Liver (tissue), 9 donors: ENCODE data around the gene ADCY2. TPM values are rescaled to one million over a fixed set of nuclear protein-coding genes. Genes with fewer than 3 reads are reported as not detected.

ENCODE experiments used
- DNase-seq: peaks from one replicate; pipeline ENCODE4 v3.0.0-alpha.2; 2017; ENCODE audit warnings: low spot score
- H3K27ac ChIP-seq, 2 donors: one replicate each; pipeline ENCODE4 v1.7.0; 2013; ENCODE audit warnings: inconsistent platforms in 2 of 2, low read length in 2 of 2, control low read depth in 1 of 2, low read depth in 1 of 2, mild to moderate bottlenecking in 1 of 2
- H3K27me3 ChIP-seq, 4 donors: one replicate each; pipeline versions ENCODE4 v1.6.1 to v1.7.0; 2013; ENCODE audit warnings: low read length in 3 of 4, inconsistent platforms in 1 of 4, mild to moderate bottlenecking in 1 of 4, moderate library complexity in 1 of 4; ENCODE audit not compliant: control insufficient read depth in 4 of 4, insufficient read depth in 4 of 4
- H3K36me3 ChIP-seq, 4 donors: one replicate each; pipeline versions ENCODE4 v1.6.1 to v1.7.0; 2013; ENCODE audit warnings: low read length in 3 of 4, mild to moderate bottlenecking in 3 of 4, low read depth in 1 of 4, moderate library complexity in 1 of 4; ENCODE audit not compliant: control insufficient read depth in 4 of 4, insufficient read depth in 3 of 4
- H3K4me1 ChIP-seq, 4 donors: one replicate each; pipeline versions ENCODE4 v1.6.1 to v1.7.0; 2013; ENCODE audit warnings: low read length in 3 of 4, mild to moderate bottlenecking in 3 of 4, moderate library complexity in 1 of 4; ENCODE audit not compliant: control insufficient read depth in 4 of 4, insufficient read depth in 4 of 4
- H3K4me3 ChIP-seq, 3 donors: one replicate each; pipeline versions ENCODE4 v1.6.1 to v1.7.0; 2013; ENCODE audit warnings: low read length in 3 of 3, control low read depth in 1 of 3, low read depth in 1 of 3, mild to moderate bottlenecking in 1 of 3
- H3K9ac ChIP-seq, 2 donors: one replicate each; pipeline ENCODE4 v1.7.0; 2013; ENCODE audit warnings: low read length in 2 of 2, mild to moderate bottlenecking in 2 of 2, moderate library complexity in 2 of 2, control low read depth in 1 of 2, low read depth in 1 of 2
- H3K9me3 ChIP-seq, 4 donors: one replicate each; pipeline versions ENCODE4 v1.6.1 to v1.7.0; 2013; ENCODE audit warnings: low read length in 3 of 4; ENCODE audit not compliant: control insufficient read depth in 4 of 4
- EGR1 ChIP-seq, 2 donors: IDR thresholded peaks; 2 replicates each; pipeline ENCODE4 v1.6.1; 2016 to 2018; ENCODE audit warnings: antibody characterized with exemption in 2 of 2, low read depth in 2 of 2
- FOXA1 ChIP-seq: IDR thresholded peaks from 2 replicates; pipeline ENCODE4 v1.6.1; 2016; ENCODE audit warnings: antibody characterized with exemption
- FOXA2 ChIP-seq: IDR thresholded peaks from 2 replicates; pipeline ENCODE4 v1.6.1; 2016; ENCODE audit warnings: antibody characterized with exemption
- GABPA ChIP-seq, 2 donors: IDR thresholded peaks in 1 of 2; conservative IDR thresholded peaks in 1 of 2; 2 replicates each; pipeline ENCODE4 v1.6.1; 2016; ENCODE audit warnings: antibody characterized with exemption in 2 of 2, mild to moderate bottlenecking in 1 of 2, moderate library complexity in 1 of 2
- HNF4A ChIP-seq, 2 donors: conservative IDR thresholded peaks; 2 replicates each; pipeline ENCODE4 v1.6.1; 2016; ENCODE audit warnings: antibody characterized with exemption in 2 of 2, mild to moderate bottlenecking in 2 of 2
- HNF4G ChIP-seq: IDR thresholded peaks from 2 replicates; pipeline ENCODE4 v1.6.1; 2016; ENCODE audit warnings: antibody characterized with exemption
- JUND ChIP-seq, 2 donors: IDR thresholded peaks; 2 replicates each; pipeline ENCODE4 v1.6.1; 2016; ENCODE audit warnings: antibody characterized with exemption in 2 of 2
- NR2F2 ChIP-seq: IDR thresholded peaks from 2 replicates; pipeline ENCODE4 v1.6.1; 2016; ENCODE audit warnings: antibody characterized with exemption
- RAD21 ChIP-seq, 2 donors: IDR thresholded peaks; 2 replicates each; pipeline ENCODE4 v1.6.1; 2016; ENCODE audit warnings: antibody characterized with exemption in 2 of 2, mild to moderate bottlenecking in 2 of 2
- RXRA ChIP-seq, 2 donors: IDR thresholded peaks; 2 replicates each; pipeline ENCODE4 v1.6.1; 2017 to 2018; ENCODE audit warnings: antibody characterized with exemption in 2 of 2, mild to moderate bottlenecking in 1 of 2
- SP1 ChIP-seq: IDR thresholded peaks from 2 replicates; pipeline ENCODE4 v1.6.1; 2018; ENCODE audit warnings: antibody characterized with exemption, mild to moderate bottlenecking
- TAF1 ChIP-seq: conservative IDR thresholded peaks from 2 replicates; pipeline ENCODE4 v1.6.1; 2016; ENCODE audit warnings: antibody characterized with exemption, mild to moderate bottlenecking
- YY1 ChIP-seq: IDR thresholded peaks from 2 replicates; pipeline ENCODE4 v1.6.1; 2016; ENCODE audit warnings: antibody characterized with exemption, mild to moderate bottlenecking
- WGBS: extraction: QIAGEN DNeasy Blood & Tissue Kit; methylation state at CpG from one replicate; pipeline ENCODE4 v1.1.7; 2013; 5-methylcytosine and 5-hydroxymethylcytosine counted together
- polyA plus RNA-seq, 2 donors: library from polyadenylated mRNA; stranded (reverse) in 1 of 2; unstranded in 1 of 2; fragments of 200-250 nt in 1 of 2; fragments of >200 nt in 1 of 2; fragmentation: Nextera tagmentation in 1 of 2; extraction: Ambion mirVana in 1 of 2; gene quantifications; one replicate each; pipeline versions ENCODE4 v1.2.1 to v1.2.3, GENCODE V29; 2013 to 2015
- total RNA-seq, 2 donors: library from RNA; depleted of rRNA; stranded (reverse); fragments of >200 nt; gene quantifications; one replicate each; pipeline ENCODE4 v1.2.3, GENCODE V29; 2014
- TF ChIP-seq, protein P1 (sequence below): IDR thresholded peaks from 2 replicates; pipeline ENCODE4 v1.6.1; 2016; ENCODE audit warnings: antibody characterized with exemption
- TF ChIP-seq, protein P2 (sequence below): IDR thresholded peaks from 2 replicates; pipeline ENCODE4 v1.6.1; 2016; ENCODE audit warnings: antibody characterized with exemption
- TF ChIP-seq, protein P3 (sequence below): IDR thresholded peaks from 2 replicates; pipeline ENCODE4 v1.6.1; 2016; ENCODE audit warnings: antibody characterized with exemption
- TF ChIP-seq, protein P4 (sequence below): IDR thresholded peaks from 2 replicates; pipeline ENCODE4 v1.6.1; 2016; ENCODE audit warnings: antibody characterized with exemption, mild to moderate bottlenecking
- TF ChIP-seq, protein P5 (sequence below): fragments of 150-350 bp; IDR thresholded peaks from 2 replicates; pipeline ENCODE4 v1.5.1; 2017; ENCODE audit warnings: improper control_type of control experiment, low read depth, low read length; ENCODE audit not compliant: missing input control
- donor health status: healthy.
- donor health status: healthy.
- donor health status: healthy.
- donor health status: healthy.
- donor health status: healthy.

The ADCY2 gene
- total and polyA plus RNA-seq, 4 donors = not detected

DNA sequence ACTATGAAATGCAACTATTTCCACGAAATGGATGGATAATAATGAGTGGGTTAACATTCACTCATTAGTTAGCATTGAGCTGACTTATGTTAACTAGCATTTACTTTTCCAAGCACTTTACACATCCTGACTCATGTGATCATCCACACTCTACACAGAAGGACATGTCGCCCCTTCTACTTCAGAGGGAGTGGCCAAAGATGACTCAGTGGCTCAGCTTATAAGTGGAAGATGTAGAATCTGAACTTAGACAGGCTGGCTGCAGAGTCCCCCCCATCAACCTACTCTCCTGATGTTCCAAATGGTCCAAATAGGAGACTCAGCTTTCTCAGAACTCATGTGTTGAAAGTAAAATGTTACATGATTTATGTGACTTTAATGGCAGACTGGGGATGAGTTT, 146.0 kb downstream of the ADCY2 start:
- 60% methylated on average over 2 of the region's 2 CpGs for WGBS
- no peak overlapping the region for H3K27ac ChIP-seq
- no peaks in the 10 kb centered on the region for H3K36me3 ChIP-seq
- no peak overlapping the region for H3K9ac ChIP-seq
- no peak for DNase-seq
- TF ChIP-seq FOXA1 = no peak
- TF ChIP-seq NR2F2 = no peak
- TF ChIP-seq YY1 = no peak
- TF ChIP-seq, protein P1, sequence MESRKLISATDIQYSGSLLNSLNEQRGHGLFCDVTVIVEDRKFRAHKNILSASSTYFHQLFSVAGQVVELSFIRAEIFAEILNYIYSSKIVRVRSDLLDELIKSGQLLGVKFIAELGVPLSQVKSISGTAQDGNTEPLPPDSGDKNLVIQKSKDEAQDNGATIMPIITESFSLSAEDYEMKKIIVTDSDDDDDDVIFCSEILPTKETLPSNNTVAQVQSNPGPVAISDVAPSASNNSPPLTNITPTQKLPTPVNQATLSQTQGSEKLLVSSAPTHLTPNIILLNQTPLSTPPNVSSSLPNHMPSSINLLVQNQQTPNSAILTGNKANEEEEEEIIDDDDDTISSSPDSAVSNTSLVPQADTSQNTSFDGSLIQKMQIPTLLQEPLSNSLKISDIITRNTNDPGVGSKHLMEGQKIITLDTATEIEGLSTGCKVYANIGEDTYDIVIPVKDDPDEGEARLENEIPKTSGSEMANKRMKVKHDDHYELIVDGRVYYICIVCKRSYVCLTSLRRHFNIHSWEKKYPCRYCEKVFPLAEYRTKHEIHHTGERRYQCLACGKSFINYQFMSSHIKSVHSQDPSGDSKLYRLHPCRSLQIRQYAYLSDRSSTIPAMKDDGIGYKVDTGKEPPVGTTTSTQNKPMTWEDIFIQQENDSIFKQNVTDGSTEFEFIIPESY = no peak
- TF ChIP-seq, protein P2, sequence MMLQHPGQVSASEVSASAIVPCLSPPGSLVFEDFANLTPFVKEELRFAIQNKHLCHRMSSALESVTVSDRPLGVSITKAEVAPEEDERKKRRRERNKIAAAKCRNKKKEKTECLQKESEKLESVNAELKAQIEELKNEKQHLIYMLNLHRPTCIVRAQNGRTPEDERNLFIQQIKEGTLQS = no peak
- TF ChIP-seq, protein P3, sequence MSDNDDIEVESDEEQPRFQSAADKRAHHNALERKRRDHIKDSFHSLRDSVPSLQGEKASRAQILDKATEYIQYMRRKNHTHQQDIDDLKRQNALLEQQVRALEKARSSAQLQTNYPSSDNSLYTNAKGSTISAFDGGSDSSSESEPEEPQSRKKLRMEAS = no peak
- TF ChIP-seq, protein P4, sequence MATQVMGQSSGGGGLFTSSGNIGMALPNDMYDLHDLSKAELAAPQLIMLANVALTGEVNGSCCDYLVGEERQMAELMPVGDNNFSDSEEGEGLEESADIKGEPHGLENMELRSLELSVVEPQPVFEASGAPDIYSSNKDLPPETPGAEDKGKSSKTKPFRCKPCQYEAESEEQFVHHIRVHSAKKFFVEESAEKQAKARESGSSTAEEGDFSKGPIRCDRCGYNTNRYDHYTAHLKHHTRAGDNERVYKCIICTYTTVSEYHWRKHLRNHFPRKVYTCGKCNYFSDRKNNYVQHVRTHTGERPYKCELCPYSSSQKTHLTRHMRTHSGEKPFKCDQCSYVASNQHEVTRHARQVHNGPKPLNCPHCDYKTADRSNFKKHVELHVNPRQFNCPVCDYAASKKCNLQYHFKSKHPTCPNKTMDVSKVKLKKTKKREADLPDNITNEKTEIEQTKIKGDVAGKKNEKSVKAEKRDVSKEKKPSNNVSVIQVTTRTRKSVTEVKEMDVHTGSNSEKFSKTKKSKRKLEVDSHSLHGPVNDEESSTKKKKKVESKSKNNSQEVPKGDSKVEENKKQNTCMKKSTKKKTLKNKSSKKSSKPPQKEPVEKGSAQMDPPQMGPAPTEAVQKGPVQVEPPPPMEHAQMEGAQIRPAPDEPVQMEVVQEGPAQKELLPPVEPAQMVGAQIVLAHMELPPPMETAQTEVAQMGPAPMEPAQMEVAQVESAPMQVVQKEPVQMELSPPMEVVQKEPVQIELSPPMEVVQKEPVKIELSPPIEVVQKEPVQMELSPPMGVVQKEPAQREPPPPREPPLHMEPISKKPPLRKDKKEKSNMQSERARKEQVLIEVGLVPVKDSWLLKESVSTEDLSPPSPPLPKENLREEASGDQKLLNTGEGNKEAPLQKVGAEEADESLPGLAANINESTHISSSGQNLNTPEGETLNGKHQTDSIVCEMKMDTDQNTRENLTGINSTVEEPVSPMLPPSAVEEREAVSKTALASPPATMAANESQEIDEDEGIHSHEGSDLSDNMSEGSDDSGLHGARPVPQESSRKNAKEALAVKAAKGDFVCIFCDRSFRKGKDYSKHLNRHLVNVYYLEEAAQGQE = no peak
- no peak for TF ChIP-seq GABPA (IDR thresholded peaks at IDR 0.05 in 1 of 2, conservative IDR thresholded peaks at IDR 0.05 in 1 of 2)
- no peak for TF ChIP-seq RXRA (IDR thresholded peaks at IDR 0.05)
- no peak for TF ChIP-seq SP1
- TF ChIP-seq JUND (IDR thresholded peaks at IDR 0.05) = no peak
- no peak for TF ChIP-seq HNF4A (conservative IDR thresholded peaks at IDR 0.05)
- TF ChIP-seq TAF1 = no peak
- no peak for TF ChIP-seq HNF4G
- no peak for TF ChIP-seq RAD21 (IDR thresholded peaks at IDR 0.05)
- no peak for TF ChIP-seq FOXA2
- TF ChIP-seq, protein P5, sequence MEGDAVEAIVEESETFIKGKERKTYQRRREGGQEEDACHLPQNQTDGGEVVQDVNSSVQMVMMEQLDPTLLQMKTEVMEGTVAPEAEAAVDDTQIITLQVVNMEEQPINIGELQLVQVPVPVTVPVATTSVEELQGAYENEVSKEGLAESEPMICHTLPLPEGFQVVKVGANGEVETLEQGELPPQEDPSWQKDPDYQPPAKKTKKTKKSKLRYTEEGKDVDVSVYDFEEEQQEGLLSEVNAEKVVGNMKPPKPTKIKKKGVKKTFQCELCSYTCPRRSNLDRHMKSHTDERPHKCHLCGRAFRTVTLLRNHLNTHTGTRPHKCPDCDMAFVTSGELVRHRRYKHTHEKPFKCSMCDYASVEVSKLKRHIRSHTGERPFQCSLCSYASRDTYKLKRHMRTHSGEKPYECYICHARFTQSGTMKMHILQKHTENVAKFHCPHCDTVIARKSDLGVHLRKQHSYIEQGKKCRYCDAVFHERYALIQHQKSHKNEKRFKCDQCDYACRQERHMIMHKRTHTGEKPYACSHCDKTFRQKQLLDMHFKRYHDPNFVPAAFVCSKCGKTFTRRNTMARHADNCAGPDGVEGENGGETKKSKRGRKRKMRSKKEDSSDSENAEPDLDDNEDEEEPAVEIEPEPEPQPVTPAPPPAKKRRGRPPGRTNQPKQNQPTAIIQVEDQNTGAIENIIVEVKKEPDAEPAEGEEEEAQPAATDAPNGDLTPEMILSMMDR = no peak
- no peak for TF ChIP-seq EGR1 (IDR thresholded peaks at IDR 0.05; ENCODE audit: low read depth in 2 of 2)
- no peaks in the 10 kb centered on the region for H3K9me3 ChIP-seq
- no peaks in the 10 kb centered on the region for H3K4me1 ChIP-seq
- peaks cover 0 to 2% (median 0%) of the 10 kb centered on the region in 4 donors for H3K27me3 ChIP-seq
- no peak overlapping the region for H3K4me3 ChIP-seq
